GM19240 (cell line): Measurements from ENCODE around the gene DNM1.
"Not testable (repeated sequence)": the region's sequence is repeated elsewhere in the genome, so short reads cannot be mapped to it uniquely, and the experiment has no call there.

Source experiments
- DNase-seq: peaks from one replicate; pipeline ENCODE4 v3.0.0; 2011; ENCODE audit warnings: low spot score; ENCODE audit not compliant: insufficient read length

The DNM1 gene

GRCh38 chr9:128175726-128176125, 27.5 kb upstream of the DNM1 start:
- DNase-seq = no peak

GRCh38 chr9:128178806-128179431, 24.3 kb upstream of the DNM1 start:
- DNase-seq = no peak

GRCh38 chr9:128180001-128180400, 23.2 kb upstream of the DNM1 start:
- no peak for DNase-seq

GRCh38 chr9:128180447-128180846, 22.7 kb upstream of the DNM1 start:
- no peak for DNase-seq

- not testable (repeated sequence) for DNase-seq
Measured at GRCh38 chr9:128181480-128181879, 21.7 kb upstream of the DNM1 start.

- no peak for DNase-seq
Measured at GRCh38 chr9:128182893-128183588, 20.1 kb upstream of the DNM1 start.

GRCh38 chr9:128185979-128186965, 16.9 kb upstream of the DNM1 start:
- DNase-seq = no peak

GRCh38 chr9:128187361-128187760, 15.8 kb upstream of the DNM1 start:
- no peak for DNase-seq

GRCh38 chr9:128188209-128188608, 15.0 kb upstream of the DNM1 start:
- DNase-seq = no peak

- DNase-seq = no peak
Measured at GRCh38 chr9:128190013-128190412, 13.2 kb upstream of the DNM1 start.

GRCh38 chr9:128190516-128191405, 12.4 kb upstream of the DNM1 start:
- no peak for DNase-seq

GRCh38 chr9:128191406-128192046, 11.7 kb upstream of the DNM1 start, which contains the start of gene CIZ1:
TSS of gene CIZ1 (minus strand) at chr9:128191572. CDS start at chr9:128190857, 715 bp downstream.
- DNase-seq = peak; percentile 87

- DNase-seq = peak; percentile 70
Measured at GRCh38 chr9:128192601-128193371, 10.4 kb upstream of the DNM1 start.

GRCh38 chr9:128193469-128194096, 9.6 kb upstream of the DNM1 start:
- no peak for DNase-seq

GRCh38 chr9:128201441-128202369, 1.5 kb upstream of the DNM1 start:
- no peak for DNase-seq

GRCh38 chr9:128202648-128203023, 543 bp upstream of the DNM1 start:
- no peak for DNase-seq

GRCh38 chr9:128203707-128204551, 750 bp downstream of the DNM1 start:
- no peak for DNase-seq
